Coronary artery (tissue), 2 donors: ENCODE data around the gene AFF3.
A peak's percentile ranks its signal among the peaks of the same experiment; 100 is the strongest.
"Not testable (repeated sequence)": the region's sequence is repeated elsewhere in the genome, so short reads cannot be mapped to it uniquely, and the experiment has no call there.

Experiments used
- DNase-seq: peaks from one replicate; pipeline ENCODE4 v3.0.0-alpha.2; 2017; ENCODE audit warnings: low spot score
- H3K27ac ChIP-seq, 2 donors: fragments of 200-600 bp; sonication (generic); one replicate each; pipeline ENCODE4 v1.5.1; 2016 to 2019
- H3K4me3 ChIP-seq: fragments of 200-600 bp; sonication (generic); 2 replicates; pipeline ENCODE4 v1.5.1; 2016; ENCODE audit warnings: mild to moderate bottlenecking, moderate library complexity
- CTCF ChIP-seq: fragments of 200-600 bp; sonication (generic); IDR thresholded peaks from one replicate; pipeline ENCODE4 v1.5.1; 2019; ENCODE audit warnings: antibody characterized with exemption

AFF3 gene

DNA sequence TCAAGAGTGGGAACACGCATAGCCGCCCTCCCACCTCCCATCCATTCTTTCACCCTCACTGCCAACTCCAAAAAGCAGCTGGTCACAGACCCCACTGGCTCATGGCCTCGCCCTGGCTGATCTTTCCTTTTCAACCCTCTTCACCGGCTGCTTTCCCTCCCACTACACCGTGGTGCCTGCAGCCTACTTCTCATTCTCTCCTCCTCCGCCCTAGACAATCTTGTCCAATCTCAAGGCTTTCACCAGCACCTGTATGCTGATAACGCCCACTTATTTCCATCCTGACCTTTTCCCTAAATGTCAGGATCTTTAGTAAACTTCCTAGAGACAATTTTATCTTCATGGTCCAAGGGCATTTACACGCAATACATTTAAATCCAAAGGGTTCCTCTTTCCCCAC lies 50.6 kb downstream of the AFF3 start:
- not testable (repeated sequence) for H3K27ac ChIP-seq, DNase-seq, H3K4me3 ChIP-seq

GRCh38 chr2:100085744-100086143 lies 56.6 kb downstream of the AFF3 start:
- not testable (repeated sequence) for DNase-seq, H3K4me3 ChIP-seq, H3K27ac ChIP-seq

GRCh38 chr2:100083421-100084216 lies 58.8 kb downstream of the AFF3 start:
- H3K4me3 ChIP-seq, DNase-seq: not testable (repeated sequence)
- peak overlapping the region; percentile 50 to 82 for H3K27ac ChIP-seq

DNA sequence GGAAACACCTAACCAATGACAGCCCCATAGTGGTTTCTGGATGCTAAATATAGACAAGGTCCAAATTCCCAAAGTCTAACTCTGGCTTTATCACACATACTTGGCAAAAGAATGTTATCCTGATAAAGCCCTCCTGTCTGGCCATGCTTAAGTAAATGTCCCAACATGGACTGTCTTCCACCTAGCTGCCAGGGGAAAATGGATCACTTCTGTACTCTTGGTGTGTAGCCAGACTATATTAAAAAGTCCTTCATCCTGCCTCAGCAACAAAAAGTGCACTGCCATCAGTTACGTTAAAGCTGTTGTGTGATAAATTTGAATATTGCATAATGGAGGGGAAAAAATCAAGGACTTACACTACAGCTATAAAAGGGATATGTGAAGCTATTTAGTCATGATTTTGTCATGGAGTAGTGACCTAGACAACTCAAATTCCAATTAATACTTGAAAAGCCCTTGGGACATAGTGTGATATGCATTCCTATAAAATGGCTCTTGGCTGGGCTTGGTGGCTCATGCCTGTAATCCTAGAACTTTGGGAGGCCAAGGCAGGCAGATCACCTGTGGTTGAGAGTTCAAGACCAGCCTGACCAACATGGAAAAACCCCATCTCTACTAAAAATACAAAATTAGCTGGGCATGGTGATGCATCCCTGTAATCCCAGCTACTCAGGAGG lies 60.0 kb downstream of the AFF3 start:
- H3K4me3 ChIP-seq, DNase-seq: not testable (repeated sequence)
- peak overlapping the region; percentile 15 to 82 for H3K27ac ChIP-seq

DNA sequence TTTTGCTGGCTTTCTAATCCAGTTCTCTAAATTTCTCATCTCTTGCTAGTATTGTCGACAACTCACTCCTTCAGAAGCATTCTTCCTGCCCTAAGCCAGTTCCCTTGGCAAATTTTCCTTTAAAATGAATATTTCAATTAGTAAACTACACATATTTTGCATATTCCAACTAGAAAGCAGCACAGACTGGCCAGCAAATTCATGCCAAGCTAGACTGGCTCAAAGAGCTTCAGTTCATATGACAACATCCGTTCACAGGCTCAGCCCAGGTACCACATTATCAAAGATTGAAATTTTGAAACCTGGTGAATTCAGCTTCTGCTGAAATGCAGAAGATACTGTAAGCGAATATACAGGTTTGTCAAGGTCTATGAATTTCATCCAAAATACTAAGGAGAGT lies 64.5 kb downstream of the AFF3 start:
- no peak overlapping the region for H3K27ac ChIP-seq
- no peak overlapping the region for H3K4me3 ChIP-seq
- DNase-seq = no peak
- TF ChIP-seq CTCF = no peak

DNA sequence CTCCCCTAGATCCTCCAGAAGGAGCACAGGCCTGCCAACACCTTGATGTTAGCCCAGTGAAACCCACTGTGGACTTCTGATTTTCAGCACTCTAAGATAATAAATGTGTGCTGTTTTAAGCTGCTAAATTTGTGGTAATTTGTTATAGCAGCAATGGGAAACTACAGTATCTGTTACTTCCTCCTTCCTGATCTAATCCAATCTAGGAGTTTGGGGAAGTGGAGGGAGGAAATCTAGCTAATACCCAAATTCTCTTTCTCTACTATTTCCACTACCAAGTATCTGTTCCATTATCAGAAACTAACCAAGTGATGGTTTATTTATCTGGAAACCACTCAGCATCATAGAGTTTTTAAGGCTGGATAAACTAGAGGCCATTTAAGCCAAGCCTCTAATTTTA lies 64.9 kb downstream of the AFF3 start:
- Histone ChIP-seq H3K27ac (no peak overlapping the region), H3K4me3 (no peak overlapping the region)
- DNase-seq = no peak
- TF ChIP-seq CTCF = no peak

GRCh38 chr2:100075532-100075931 lies 66.9 kb downstream of the AFF3 start:
- no peak overlapping the region for H3K4me3 ChIP-seq
- no peak for TF ChIP-seq CTCF
- H3K27ac ChIP-seq = no peak overlapping the region
- DNase-seq = no peak

- TF ChIP-seq CTCF = no peak
- Histone ChIP-seq H3K27ac (peak overlapping the region in 1 of 2 donors; percentile 51), H3K4me3 (no peak overlapping the region)
- DNase-seq = no peak
These were observed 69.3 kb downstream of the AFF3 start for GRCh38 chr2:100073110-100073509.

GRCh38 chr2:100072503-100072902 lies 69.9 kb downstream of the AFF3 start:
- Histone ChIP-seq H3K4me3 (no peak overlapping the region), H3K27ac (peak overlapping the region in 1 of 2 donors; percentile 51)
- no peak for TF ChIP-seq CTCF
- no peak for DNase-seq
